K562 (cell line): ENCODE results near the gene DEPDC1B. TPM values are rescaled to one million over a fixed set of nuclear protein-coding genes. Genes with fewer than 3 reads are reported as not detected.

Experiments used
- ATAC-seq: fragments of 200-7000 bp; cut with Tn5 transposase; 3 replicates; pipeline ENCODE4 v1.9.1; 2020; ENCODE audit warnings: moderate library complexity
- BruUV-seq: library from RNA; stranded (reverse); fragments of 400-500 nt; replicated peaks from 2 replicates; lab custom pipeline; 2021; lab: Mats Ljungman, UMichigan
- CTCF ChIA-PET: fragments of 300-600 bp; formaldehyde crosslinking; extraction: SDS; loops from one replicate; lab custom pipeline; 2021; ENCODE audit warnings: low intra/inter-chr PET ratio; lab: Yijun Ruan, JAX
- POLR2A ChIA-PET: fragments of 300-600, 350-650 bp; sonication (Branson Sonifier 250); formaldehyde crosslinking; extraction: SDS; loops from one replicate; lab custom pipeline; 2021; ENCODE audit warnings: antibody characterized with exemption, inconsistent platforms; lab: Yijun Ruan, JAX
- DNase-seq, 4 experiments: peaks; one replicate each; pipeline versions ENCODE4 v3.0.0 to v3.0.0-alpha.2; 2011 to 2018; ENCODE audit warnings: low spot score in 3 of 4, mixed read lengths in 3 of 4; ENCODE audit errors: extremely low read depth in 1 of 4
- FAIRE-seq: peaks from 2 replicates; lab custom pipeline; 2011; peaks lifted over from hg19 to GRCh38; lab: Jason Lieb, UNC
- H2AFZ ChIP-seq: 2 replicates; pipeline ENCODE4 v1.6.0; 2011; ENCODE audit warnings: low read depth, low read length, control low read depth, inconsistent platforms
- H3K27ac ChIP-seq: fragments of 200-600 bp; 3 replicates; pipeline ENCODE4 v1.8.0; 2011; ENCODE audit warnings: low read depth, mild to moderate bottlenecking, control low read depth, inconsistent platforms, low read length, moderate library complexity, mixed read lengths; ENCODE audit errors: extremely low read depth
- H3K27me3 ChIP-seq, 2 experiments: fragments of 300-600 bp in 1 of 2; 2 replicates in 1 of 2; 3 replicates in 1 of 2; pipeline versions ENCODE4 v1.6.0 to v1.8.0; 2011; ENCODE audit warnings: inconsistent platforms in 2 of 2, low read length in 2 of 2, mild to moderate bottlenecking in 1 of 2, mixed read lengths in 1 of 2, moderate library complexity in 1 of 2; ENCODE audit not compliant: control insufficient read depth in 2 of 2, insufficient read depth in 2 of 2
- H3K36me3 ChIP-seq: fragments of 300-600 bp; 3 replicates; pipeline ENCODE4 v1.8.0; 2011; ENCODE audit warnings: mild to moderate bottlenecking, low read length, inconsistent platforms; ENCODE audit not compliant: control insufficient read depth, insufficient read depth
- H3K4me1 ChIP-seq, 2 experiments: fragments of 200-600 bp in 1 of 2; replicated peaks in 1 of 2; 2 replicates in 1 of 2; 3 replicates in 1 of 2; pipeline versions ENCODE4 v1.5.1 to v1.8.0; 2011; ENCODE audit warnings: inconsistent platforms in 2 of 2, low read length in 2 of 2, mild to moderate bottlenecking in 1 of 2, mixed read lengths in 1 of 2, moderate library complexity in 1 of 2; ENCODE audit not compliant: control insufficient read depth in 2 of 2, insufficient read depth in 2 of 2
- H3K4me2 ChIP-seq: 2 replicates; pipeline ENCODE4 v1.6.1; 2011; ENCODE audit warnings: low read length, control low read depth, inconsistent platforms, mixed read lengths; ENCODE audit not compliant: insufficient read depth
- H3K4me3 ChIP-seq: fragments of 200-600 bp; sonication (generic), shearing (Covaris generic); 2 replicates; pipeline ENCODE4 v1.5.1; 2016; ENCODE audit warnings: control low read depth, inconsistent platforms
- H3K79me2 ChIP-seq: fragments of 200-600 bp; 3 replicates; pipeline ENCODE4 v1.8.0; 2011; ENCODE audit warnings: low read length, inconsistent platforms; ENCODE audit not compliant: control insufficient read depth, insufficient read depth
- H3K9ac ChIP-seq, 2 experiments: 2 replicates each; pipeline versions ENCODE4 v1.6.0 to v1.6.1; 2011; ENCODE audit warnings: low read depth in 2 of 2, low read length in 2 of 2, control low read depth in 1 of 2, inconsistent platforms in 1 of 2, mild to moderate bottlenecking in 1 of 2, mixed read lengths in 1 of 2; ENCODE audit not compliant: insufficient read depth in 1 of 2
- H3K9me1 ChIP-seq: one replicate; pipeline ENCODE4 v1.6.0; 2011; ENCODE audit warnings: inconsistent platforms, mild to moderate bottlenecking, low read length, moderate library complexity; ENCODE audit not compliant: control insufficient read depth, insufficient read depth
- H3K9me3 ChIP-seq: replicated peaks from 2 replicates; pipeline ENCODE4 v1.5.1; 2011; ENCODE audit warnings: low read depth, low read length, inconsistent platforms; ENCODE audit not compliant: control insufficient read depth, insufficient read depth
- H4K20me1 ChIP-seq: replicated peaks from 2 replicates; pipeline ENCODE4 v1.6.1; 2011; ENCODE audit warnings: low read length, inconsistent platforms, mixed read lengths; ENCODE audit not compliant: control insufficient read depth, insufficient read depth
- CREBBP ChIP-seq: IDR thresholded peaks from one replicate; pipeline ENCODE4 v1.6.1; 2012; ENCODE audit warnings: low read depth, mild to moderate bottlenecking, control low read depth, inconsistent platforms, low read length
- E2F5 ChIP-seq: sonication (generic); formaldehyde crosslinking; IDR thresholded peaks from 2 replicates; pipeline ENCODE4 v1.8.0; 2022; ENCODE audit warnings: mild to moderate bottlenecking, missing genetic modification reagents
- ELK1 ChIP-seq: sonication (generic); formaldehyde crosslinking; IDR thresholded peaks from 2 replicates; pipeline ENCODE4 v1.8.1; 2022; ENCODE audit warnings: missing genetic modification reagents
- MXI1 ChIP-seq: IDR thresholded peaks from 2 replicates; pipeline ENCODE4 v1.6.1; 2011; ENCODE audit warnings: low read depth, mild to moderate bottlenecking, improper control_type of control experiment, low read length
- NFXL1 ChIP-seq: fragments of 450-650 bp; formaldehyde crosslinking; IDR thresholded peaks from 2 replicates; pipeline ENCODE4 v1.4.0; 2021; ENCODE audit warnings: mild to moderate bottlenecking
- REST ChIP-seq, 2 experiments: fragments of 450-650 bp; formaldehyde crosslinking in 1 of 2; IDR thresholded peaks; 2 replicates each; pipeline versions ENCODE4 v1.4.0 to v1.6.1; 2014 to 2020; ENCODE audit warnings: mild to moderate bottlenecking in 2 of 2, borderline replicate concordance in 1 of 2, low read depth in 1 of 2
- ZBTB33 ChIP-seq: sonication (generic); formaldehyde crosslinking; IDR thresholded peaks from 2 replicates; pipeline ENCODE4 v1.8.1; 2023; ENCODE audit warnings: mild to moderate bottlenecking, missing genetic modification reagents
- ZBTB43 ChIP-seq: sonication (generic); formaldehyde crosslinking; IDR thresholded peaks from 2 replicates; pipeline ENCODE4 v1.8.0; 2023; ENCODE audit warnings: mild to moderate bottlenecking, missing genetic modification reagents
- WGBS: fragments of 100-300 bp; shearing (Covaris generic); methylation state at CpG from one replicate; pipeline ENCODE4 v1.1.6; 2016; ENCODE audit warnings: low coverage, mixed read lengths; ENCODE audit not compliant: insufficient coverage; ENCODE audit errors: missing lambda C conversion rate; 5-methylcytosine and 5-hydroxymethylcytosine counted together
- in situ Hi-C: fragments of 300-500 bp; cut with MboI; formaldehyde crosslinking; loops from 4 replicates; pipeline ENCODE4 v1.15.0; 2018; ENCODE audit warnings: inconsistent platforms, mixed read lengths
- intact Hi-C: fragments of 100-400 bp; cut with micrococcal nuclease; formaldehyde crosslinking; loops from 2 replicates; pipeline ENCODE4 v1.14.2; 2022
- polyA plus RNA-seq, 8 experiments: library from polyadenylated mRNA; depleted of rRNA in 4 of 8; stranded (reverse) in 5 of 8; unstranded in 3 of 8; fragments of >200 nt; fragmentation: Nextera tagmentation in 2 of 8; fragmentation: Illumina TruSeq in 1 of 8; extraction: Ambion mirVana in 2 of 8; extraction: Trizol in 1 of 8; gene quantifications; 2 replicates each; pipeline versions ENCODE4 v1.2.1 to v1.2.3, GENCODE V29; 2011 to 2014; ENCODE audit warnings: inconsistent platforms in 1 of 8, missing spikeins in 1 of 8
- total RNA-seq, 7 experiments: library from RNA; depleted of rRNA in 6 of 7; stranded (reverse); fragments of >200 nt in 6 of 7; fragmentation: Illumina TruSeq in 2 of 7; extraction: Trizol in 2 of 7; gene quantifications; 2 replicates each; pipeline versions ENCODE4 v1.2.1 to v1.2.3, GENCODE V29; 2011 to 2021; ENCODE audit warnings: low replicate concordance in 1 of 7

DEPDC1B gene
- total and polyA plus RNA-seq, 9 of the 15 experiments (the other 6 are each of a cell fraction or from before 2014, with no cell fraction given) = 36.0 to 67.2 (median 44.5) TPM

- ATAC-seq = no peak
- no peak overlapping the region for H3K4me2 ChIP-seq
- intact Hi-C loops = loop anchor here (10.0 kb wide), 1 partner anchor 771 kb away; no protein-coding TSS in a partner anchor
- no peaks in the 10 kb centered on the region for H3K4me1 ChIP-seq
- DNase-seq = no peak
- ChIA-PET POLR2A (no interaction called here), CTCF (interaction anchor here (1.1 kb wide), 1 partner anchor 772 kb away, joined by 5 read pairs; no protein-coding TSS in a partner anchor)
- H3K79me2 ChIP-seq = no peaks in the 10 kb centered on the region
- H2AFZ ChIP-seq = no peak overlapping the region
- H3K4me3 ChIP-seq = no peak overlapping the region
- H4K20me1 ChIP-seq = no peaks in the 10 kb centered on the region
- in situ Hi-C loops = no loop called here
- H3K27ac ChIP-seq = no peak overlapping the region
- no peaks in the 10 kb centered on the region; the same call in 2 of the 3 replicates for H3K36me3 ChIP-seq
- H3K27me3 ChIP-seq = no peaks in the 10 kb centered on the region
- no peak overlapping the region for H3K9ac ChIP-seq
- H3K9me1 ChIP-seq = no peaks in the 10 kb centered on the region
- FAIRE-seq = no peak
- BruUV-seq = no TSS peak
- H3K9me3 ChIP-seq = no peaks in the 10 kb centered on the region
- 78% methylated on average over 5 of the region's 5 CpGs for WGBS
- no peak for TF ChIP-seq REST (IDR thresholded peaks at IDR 0.05; ENCODE audit: borderline replicate concordance)
- TF ChIP-seq REST (CRISPR knock-in tag; IDR thresholded peaks at IDR 0.05; ENCODE audit: low read depth) = no peak
- TF ChIP-seq MXI1 = no peak
- TF ChIP-seq CREBBP = no peak
- no peak for TF ChIP-seq E2F5 (CRISPR knock-in tag)
- no peak for TF ChIP-seq ZBTB43
- TF ChIP-seq ELK1 (CRISPR knock-in tag) = no peak
- TF ChIP-seq ZBTB33 (CRISPR knock-in tag) = no peak
- no peak for TF ChIP-seq NFXL1
These were observed 114.3 kb downstream of the DEPDC1B start for GRCh38 chr5:60585618-60586017.
